ENCODE results near the gene AGPAT4.
"Not testable (repeated sequence)": the region's sequence is repeated elsewhere in the genome, so short reads cannot be mapped to it uniquely, and the experiment has no call there.

AGPAT4 gene

DNA sequence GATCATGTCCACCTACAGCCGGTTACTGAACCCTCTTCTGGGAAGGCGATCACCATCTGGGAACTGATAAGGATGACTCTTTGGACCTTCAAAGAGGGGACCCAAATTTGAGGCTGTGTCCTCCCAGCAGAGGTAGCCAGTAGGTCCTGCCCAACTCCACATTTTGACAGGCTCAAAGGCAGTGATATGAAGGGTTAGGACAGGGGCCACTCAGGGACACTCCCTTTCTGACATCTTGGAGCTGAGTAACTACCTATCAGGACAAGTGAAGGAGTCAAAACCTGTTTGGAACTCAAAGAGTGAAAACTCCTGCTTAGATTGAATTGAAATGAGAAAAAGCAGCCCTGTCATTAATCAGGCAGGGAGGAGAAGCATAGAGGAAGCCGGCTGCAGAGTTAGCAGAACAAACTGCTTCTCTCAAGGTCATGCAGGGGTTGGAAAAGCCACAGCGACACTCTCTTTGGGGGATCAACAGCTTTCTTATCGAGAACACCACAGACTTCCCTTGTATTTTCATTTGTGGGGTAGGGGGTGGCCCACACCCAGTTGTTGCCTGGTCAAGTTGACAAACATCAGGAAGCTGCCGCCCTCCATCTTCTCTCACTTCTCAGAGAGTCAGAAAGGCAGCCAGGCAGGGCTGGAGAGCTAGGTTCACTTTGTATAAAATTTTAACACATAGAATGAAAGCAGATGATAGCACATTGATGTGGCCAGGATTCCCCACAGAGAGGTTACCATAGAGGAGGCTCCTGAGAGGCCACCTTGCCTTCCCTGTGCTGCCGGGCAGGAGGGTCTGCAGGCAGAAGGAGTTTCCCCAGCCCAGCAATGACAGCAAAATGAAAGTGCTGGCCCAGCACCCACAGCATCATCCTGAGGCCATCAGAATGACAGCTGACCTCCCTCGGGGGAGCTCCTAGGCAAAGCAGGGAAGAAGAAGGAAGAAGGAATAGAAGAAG is 47.6 kb downstream of the AGPAT4 start:
- DNase-seq = no peak

DNA sequence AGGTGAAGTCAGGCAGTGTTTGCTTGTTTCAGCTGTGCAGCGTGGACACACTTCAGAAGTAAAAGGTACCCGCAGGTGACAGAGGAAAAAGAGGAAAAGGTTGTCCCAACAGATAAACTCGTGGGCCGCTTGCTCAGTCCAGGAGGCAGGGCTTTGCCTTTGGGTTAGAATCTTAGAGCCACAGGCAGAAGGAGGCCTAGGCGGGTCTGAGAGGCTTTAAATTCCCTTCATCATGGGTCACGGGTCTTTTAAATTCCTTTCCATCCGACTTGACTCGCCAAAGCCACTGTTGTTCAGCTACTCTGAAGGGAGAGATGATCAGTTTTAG is 48.2 kb downstream of the AGPAT4 start:
- DNase-seq = no peak

DNA sequence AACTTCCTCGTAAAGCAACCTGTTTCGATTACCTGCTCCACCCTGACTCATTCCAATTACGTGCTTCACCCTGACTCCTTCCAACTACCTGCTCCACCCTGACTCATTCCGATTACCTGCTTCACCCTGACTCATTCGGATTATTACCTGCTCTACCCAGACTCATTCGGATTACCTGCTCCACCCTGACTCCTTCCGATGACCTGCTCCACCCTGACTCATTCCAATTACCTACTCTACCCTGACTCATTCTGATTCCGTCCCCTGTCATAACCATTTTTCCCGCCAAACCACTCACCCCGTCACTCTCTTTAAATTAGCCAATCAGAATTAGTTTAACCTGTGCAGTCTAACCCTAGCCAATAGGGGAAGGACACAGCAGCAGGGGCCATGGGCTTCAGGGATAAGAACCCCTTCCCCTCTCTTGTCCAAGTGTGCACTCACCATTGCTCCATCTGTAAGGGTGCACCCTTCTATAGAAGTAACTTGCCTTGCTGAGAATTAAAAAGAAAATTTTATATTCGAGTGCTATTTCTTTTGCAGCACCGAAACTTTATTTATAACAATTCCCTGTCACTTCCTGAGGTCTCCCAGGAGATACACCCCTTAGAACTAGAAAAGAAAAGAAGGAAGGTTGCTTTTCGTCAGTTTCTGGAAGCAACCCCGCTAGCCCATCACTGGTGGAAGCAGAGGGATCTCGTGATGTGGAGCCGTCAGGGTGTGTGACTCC is 48.7 kb downstream of the AGPAT4 start:
- DNase-seq = not testable (repeated sequence)

DNA sequence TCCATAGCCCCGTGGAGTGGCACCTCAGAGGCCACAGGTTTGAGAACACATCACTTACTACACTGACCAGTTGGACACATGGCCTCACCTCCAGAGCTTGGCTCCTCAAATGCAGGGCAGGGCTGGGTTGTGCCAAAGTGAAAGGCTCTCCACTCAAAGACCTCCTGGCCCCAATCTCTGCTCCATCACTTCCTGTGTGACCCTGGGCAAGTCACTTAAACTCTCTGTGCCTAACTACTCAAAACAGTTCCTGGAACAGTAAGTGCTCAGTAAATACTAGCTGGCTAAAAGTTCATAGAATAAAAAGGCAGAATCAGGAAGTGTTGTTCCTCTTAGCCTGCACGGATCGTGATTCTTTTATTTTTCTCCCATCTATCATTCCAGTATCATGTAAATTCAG is 50.2 kb downstream of the AGPAT4 start:
- no peak for DNase-seq

DNA sequence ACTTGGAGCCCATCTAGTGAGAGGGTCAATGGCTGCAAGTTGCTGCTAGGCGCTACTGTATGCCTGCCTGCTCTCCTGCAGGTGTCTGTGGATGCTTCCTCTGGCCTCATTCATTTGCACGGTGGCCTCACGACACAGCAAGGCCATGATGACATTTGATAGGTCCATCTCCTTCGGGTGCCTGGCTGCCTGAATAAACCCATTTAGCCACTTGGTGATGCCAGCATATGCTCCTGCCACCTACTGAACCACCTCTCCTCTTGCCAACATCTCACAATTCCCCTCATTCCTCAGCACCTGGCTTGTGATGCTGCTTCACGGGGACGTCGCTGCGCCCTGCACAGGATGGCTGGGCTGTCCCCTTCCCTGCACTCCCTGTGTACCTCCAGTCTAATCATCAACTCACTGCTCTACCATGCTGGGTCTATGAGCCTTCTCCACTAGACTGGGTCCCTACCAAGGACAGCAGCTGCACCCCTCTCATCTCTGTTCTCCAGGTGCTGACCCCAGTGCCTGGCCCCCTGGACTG is 51.1 kb downstream of the AGPAT4 start:
- DNase-seq = no peak

DNA sequence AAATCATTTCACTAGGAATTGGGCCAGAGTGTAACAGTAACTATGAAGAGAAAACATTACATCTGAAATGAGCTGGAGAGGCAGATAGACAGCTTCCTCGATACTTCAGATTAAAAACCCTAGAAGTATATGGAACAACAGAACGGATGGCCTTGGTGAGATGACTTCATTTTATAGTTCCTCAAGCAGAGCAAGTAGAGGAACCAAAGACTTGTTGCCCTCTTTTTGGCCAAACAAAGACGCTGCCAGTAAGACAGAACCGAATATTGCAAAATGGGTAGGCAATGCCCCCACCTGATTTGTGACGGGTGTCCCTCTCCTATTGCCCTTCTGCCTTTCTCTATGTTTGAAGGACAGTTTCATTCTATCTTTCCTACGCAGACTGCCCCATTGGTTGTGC is 53.5 kb downstream of the AGPAT4 start:
- DNase-seq = no peak

DNA sequence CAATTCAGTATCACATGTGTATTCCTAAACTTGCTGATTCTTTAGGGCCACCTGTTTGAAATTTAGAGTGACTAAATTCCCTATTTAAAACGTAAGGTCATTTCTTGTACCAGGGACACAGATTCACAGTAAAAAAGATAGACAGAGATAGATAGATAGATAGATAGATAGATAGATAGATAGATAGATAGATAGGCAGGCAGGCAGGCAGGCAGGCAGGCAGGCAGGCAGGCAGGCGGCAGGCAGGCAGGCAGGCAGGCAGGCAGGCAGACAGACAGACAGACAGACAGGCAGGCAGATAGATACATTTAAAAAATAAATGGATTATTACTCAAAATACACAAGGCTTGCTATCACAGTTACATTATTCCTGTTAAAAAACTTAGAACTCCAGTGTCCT is 54.2 kb downstream of the AGPAT4 start:
- DNase-seq = no peak

DNA sequence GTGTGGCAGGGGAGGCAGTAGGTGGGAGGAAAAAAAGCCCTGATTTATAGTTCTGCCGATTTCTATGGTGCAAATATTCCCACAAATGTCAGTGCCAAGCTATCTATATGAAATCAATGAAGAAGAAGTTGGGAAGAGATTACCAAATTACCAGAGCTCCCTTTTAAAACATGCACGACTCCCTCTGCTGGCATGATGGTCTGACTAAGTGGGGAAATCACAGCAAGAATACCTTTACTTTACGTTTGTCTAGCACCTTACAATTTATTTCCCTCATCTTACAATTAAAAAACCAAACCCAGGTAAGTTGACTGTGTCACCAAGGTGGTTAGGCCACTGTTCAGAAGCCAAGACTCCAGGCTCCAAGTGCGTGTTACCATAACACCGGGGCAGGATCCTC is 55.6 kb downstream of the AGPAT4 start:
- DNase-seq = no peak

DNA sequence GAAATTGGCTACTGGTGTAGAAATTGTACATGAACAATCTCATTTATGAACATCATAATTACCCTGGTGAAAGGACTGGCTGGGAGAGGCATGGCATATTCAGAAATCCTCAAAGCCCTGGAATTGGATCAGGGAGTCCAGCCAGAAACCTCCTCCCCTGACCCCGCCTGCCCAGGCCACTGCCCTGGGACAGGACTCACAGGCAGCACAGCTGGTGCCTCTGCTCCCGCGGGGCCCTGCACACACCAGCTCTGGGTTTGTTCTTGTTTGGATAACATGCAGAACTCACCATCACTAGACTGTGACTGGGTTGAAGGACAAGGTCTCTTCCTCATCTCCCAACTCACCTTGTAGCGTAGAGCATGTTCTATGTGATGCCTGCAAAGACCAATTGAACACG is 56.2 kb downstream of the AGPAT4 start:
- DNase-seq = no peak

DNA sequence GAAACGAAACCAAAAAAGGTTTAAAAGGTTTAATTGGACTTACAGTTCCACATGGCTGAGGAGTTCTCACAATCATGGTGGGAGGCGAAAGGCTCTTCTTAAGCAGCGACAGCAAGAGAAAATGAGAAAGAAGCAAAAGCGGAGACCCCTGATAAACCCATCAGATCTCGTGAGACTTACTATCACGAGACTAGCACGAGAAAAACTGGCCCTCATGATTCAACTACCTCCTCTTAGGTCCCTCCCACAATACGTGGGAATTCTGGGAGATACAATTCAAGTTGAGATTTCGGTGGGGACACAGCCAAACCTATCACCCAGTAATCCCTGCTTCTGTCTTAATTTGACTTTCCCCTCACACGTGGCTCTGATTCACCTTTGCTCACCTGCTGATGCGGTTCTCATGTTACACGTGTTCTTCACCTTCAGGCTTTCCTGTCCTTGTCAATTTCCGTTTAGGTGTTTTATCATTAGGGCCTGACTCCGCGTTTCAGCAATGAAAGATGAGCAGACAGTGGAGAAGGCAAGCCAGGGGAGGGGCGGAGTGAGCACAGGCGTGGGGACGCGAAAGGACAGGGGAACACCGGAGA is 57.1 kb downstream of the AGPAT4 start:
- DNase-seq = no peak

DNA sequence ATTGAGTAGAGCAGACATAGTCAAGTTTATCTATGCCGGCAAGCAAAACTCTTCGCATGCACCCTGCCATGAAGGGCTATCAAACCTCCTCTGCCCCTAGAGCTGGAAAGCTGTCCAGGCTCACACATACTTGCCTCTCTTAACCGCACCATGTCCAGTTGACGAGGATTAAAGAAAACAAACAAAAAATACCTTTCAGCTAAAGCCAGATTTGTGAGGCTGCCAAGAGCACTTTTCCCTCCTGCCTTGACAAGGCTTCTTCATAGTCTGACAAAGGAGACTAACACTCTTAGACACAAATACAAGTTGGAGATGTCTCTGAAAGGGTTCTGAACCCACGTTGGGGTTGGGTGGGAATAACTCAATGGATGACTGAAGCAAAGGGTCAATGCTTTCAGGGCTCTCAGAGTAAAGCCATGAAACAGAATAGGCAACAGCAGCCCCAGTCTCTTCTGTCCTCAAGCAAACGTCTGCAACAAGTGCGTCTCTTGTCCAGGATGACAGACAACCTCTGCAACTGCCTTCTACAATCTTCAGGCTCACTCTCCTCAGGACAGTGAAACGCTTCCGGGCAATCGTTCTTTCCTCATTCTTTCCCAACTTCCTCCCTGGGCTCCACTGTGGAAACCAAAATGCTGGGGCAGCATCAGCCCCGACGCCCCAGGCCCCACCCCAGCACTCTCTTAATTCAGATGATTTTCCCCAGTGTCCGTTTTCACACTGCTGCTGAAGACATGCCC is 57.8 kb downstream of the AGPAT4 start:
- no peak for DNase-seq

DNA sequence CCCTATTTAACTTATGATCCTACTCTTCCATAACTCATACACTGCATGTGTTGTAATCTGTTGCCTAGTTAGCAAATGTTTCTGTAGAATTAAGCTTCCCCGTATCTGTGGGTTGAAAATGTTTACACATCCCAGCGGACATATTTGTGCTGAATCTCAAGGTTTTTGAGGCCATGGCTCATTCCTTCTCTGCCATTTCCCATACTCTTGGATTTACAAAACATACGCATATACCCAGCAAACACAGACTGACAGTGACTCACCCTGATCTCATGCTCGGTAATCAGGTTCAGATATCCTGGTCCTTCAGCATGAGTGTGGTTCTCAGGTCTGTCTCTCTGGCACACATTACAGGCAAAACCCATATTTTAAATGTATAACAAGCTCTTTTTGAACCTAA is 58.7 kb downstream of the AGPAT4 start:
- DNase-seq = no peak

DNA sequence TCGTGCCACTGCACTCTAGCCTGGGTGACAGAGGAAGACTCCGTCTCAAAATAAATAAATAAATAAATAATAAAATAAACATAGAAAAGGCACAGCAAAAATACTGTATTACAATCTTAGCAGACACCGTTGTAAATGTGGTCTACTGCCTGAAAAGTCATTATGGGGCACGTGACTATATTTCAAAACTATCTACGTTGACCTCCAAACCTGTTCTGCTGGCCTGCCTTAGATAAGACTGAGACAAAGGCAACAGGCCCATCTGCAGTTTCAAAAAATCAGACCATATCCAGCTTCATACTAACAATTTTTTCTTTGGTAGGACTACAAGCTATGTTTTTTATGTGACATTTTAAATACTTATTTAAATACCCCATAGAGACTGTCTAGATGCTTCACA is 59.1 kb downstream of the AGPAT4 start:
- DNase-seq = no peak

DNA sequence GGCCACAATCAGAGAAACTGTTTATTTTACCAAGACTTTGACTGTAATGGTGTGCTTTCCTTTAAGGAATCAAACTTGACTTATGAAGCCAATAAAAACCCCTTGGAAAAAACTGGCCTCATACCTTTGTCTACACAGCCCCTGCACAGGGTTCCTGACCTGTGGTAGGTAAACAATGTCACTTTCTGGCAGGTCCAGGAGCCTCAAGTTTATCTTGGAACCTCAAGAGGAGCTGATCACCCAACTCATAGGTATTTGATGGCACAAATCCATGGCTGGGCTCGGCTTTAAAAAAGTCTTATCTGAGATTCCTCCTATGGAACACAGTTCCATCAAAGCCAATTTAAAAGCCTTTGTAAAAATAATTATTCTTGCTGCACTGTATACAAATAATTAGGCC is 61.0 kb downstream of the AGPAT4 start:
- no peak for DNase-seq

DNA sequence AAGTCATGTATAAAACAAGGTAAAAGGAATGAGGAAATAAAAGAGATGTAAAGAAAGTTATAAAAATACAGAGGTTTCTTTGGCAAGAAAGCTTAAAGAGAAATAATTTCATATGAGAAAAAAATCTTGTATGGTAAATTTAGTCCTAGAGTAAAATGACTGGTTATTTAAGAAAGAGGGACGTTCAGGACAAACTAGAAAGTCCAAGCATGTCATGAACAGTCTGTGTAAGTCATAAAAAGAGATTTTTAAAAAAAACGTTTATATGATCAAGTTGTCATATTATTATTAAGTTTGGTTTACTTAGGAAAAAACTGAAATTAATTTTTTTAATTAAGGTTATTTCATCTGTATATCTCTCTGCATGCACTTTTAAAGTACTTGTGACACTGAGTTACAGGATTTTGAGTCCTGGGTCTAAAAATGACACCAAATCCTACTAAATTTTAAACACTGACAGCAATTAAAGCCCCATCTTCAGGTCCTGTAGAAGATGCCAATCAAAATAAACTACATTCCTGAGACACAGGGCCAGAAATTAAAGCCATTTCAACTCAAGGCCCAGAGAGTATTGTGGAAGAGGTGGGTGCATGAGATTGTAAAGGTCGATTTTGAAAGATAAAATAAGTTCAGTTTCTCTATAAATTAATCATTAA is 62.4 kb downstream of the AGPAT4 start:
- no peak for DNase-seq

DNA sequence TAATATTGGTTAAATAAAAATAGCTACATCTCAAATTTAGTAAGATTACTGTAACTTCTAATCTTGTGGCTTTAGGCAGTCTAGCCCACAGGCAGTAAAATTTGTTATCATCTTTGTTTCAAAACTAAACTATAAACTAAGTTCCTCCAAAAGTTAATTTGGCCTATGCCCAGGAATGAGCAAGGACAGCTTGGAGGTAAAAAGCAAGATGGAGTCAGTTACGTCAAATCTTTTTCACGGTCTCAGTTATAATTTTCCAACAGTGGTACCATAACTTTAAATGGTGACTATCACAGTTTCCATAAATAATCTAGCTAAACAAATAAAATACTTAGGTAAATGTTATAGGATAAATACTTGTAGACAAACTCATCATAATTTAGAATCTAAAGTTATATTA is 63.0 kb downstream of the AGPAT4 start:
- DNase-seq = no peak

DNA sequence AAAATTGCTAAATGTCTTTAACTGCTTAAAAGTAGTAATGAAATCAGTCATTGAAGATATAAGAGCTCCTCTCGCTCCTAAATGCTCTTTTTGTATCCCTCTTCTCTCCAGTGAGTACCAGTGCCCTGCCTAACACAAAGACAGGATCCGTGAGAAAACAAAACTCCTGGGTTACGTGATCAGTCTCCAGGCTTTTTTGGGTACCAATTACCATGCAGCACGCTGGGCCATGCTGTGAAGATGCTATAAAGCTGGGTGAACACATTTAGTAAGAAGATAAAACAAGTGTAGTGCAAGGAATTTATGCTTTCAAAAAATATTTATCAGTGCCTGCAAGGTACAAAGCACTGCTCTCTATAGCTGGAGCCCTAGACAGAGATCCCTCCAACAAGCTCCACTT is 66.7 kb downstream of the AGPAT4 start:
- DNase-seq = no peak

DNA sequence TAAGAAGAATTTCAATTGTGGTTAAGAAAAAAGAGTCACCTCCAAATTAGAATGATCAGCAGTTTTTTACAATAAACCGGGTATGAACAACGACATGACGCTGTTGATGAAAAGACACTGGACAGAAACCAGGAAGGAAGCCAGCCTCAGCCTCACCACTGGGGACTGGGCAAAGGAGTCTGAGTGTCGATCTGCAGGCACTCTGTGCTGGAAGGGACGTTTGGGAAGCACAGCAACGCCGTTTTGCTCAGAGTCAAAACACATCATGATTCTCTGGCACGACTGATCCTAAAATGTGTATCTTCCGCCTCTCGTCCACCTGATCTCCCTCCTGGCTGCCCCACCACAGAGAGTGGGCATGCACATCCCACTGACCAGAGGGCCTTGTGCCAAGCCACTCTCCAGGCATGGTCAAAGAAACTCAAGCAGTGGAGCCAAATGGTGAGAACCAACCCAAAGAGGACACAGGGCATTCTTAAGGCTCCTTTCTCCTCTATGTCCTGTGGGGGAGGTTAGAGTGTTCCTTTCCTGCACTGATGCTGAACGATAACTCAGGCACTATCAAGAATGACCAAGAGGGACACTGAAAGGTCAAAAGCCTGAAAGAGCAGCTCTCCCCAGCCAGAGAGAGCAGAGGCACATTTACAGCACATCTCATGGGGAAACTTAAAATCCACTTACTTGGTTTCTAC is 68.8 kb downstream of the AGPAT4 start:
- no peak for DNase-seq

DNA sequence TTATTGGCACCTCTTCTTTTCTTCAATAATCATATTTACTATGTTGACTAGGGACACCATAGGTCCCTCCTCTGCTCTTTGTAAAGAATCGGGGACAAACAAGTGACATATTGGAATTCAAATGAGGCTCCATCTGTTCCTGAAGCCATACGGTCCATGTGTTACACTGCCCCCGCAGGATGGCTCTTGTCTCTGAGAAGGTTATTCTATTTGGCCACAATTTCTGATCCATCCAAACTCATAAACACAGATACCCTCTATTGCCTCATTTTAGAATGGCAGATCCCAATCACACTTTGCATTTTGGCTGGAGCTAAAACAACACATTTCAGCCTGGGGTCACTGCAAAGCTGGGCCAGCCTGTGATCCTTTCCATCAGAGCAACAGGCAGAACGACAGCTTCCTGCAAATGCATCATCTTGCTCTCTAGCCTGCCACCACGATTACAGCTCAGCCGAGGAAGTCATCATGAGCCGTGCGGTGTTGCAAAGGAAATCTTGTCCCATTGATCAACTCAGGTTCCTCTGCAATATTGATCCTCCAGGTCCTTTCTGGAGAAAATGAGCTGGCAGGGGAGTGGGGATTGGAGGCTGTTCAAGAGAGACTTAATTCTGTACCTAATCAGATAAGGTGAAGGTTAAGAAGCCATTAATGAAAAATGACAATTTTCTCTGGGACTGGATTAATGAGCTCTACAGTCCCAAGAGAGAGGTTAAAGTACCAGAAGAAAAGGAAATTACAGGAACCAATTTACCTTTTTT is 73.1 kb downstream of the AGPAT4 start:
- no peak for DNase-seq

DNA sequence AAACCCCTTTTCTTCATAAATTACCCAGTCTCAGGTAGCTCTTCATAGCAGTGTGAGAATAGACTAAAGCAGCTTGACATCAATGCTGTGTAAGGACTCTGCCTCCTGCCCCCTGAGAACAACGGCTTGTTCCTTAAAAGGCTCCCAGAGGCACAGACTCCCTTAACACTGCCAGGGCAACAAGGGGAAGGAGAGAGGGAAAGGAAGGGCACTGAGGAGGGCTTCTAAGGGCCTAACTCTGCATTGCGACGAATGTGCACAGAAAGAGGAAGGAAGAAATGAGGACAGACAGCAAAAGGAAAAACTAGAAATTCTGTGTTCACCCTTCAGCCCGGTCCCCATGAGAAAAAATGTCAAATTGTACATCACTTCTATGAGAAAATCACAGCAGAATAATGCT is 74.0 kb downstream of the AGPAT4 start:
- DNase-seq = no peak
